NCI-H187 (cell line): ENCODE data around the gene ISOC2.
"Not testable (repeated sequence)": the region's sequence is repeated elsewhere in the genome, so short reads cannot be mapped to it uniquely, and the experiment has no call there.

Experiments
- DNase-seq, 2 experiments: peaks; one replicate each; lab custom pipeline; 2025; lab: John Stamatoyannopoulos, UW

Gene ISOC2, protein sequence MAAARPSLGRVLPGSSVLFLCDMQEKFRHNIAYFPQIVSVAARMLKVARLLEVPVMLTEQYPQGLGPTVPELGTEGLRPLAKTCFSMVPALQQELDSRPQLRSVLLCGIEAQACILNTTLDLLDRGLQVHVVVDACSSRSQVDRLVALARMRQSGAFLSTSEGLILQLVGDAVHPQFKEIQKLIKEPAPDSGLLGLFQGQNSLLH

GRCh38 chr19:55461259-55461973 is at the start of gene ISOC2:
Gene ISOC2, minus strand, starts transcription at chr19:55461642. Its CDS starts 5,156 bp downstream, at chr19:55456486.
- DNase-seq = peak; percentile 98 to 100

GRCh38 chr19:55508120-55508519 is 46.7 kb upstream of the ISOC2 start:
- DNase-seq = no peak

- no peak for DNase-seq
Observed at GRCh38 chr19:55504981-55505380, 43.5 kb upstream of the ISOC2 start.

GRCh38 chr19:55504252-55504603 is 42.8 kb upstream of the ISOC2 start:
- no peak for DNase-seq

- DNase-seq = peak; percentile 75 to 87
Observed at GRCh38 chr19:55503502-55504251, 42.2 kb upstream of the ISOC2 start.

DNA sequence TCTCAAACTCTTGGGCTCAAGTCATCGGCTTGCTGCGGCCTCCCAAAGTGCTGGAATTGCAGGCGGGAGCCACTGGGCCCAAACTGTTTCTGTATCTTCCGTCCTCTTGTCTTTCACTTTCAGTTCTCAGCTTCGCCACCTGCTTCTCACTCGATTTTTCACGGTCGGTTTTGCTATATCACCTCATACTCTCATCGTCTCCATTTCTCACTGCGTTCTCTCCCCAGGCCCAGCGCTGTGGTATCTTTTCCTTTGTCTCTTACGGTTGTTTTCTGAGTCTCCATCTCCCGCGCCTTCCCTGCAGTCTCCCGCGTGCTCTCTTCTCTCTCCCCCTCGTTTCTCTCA is 41.7 kb upstream of the ISOC2 start:
- no peak for DNase-seq

- DNase-seq = no peak
Observed at GRCh38 chr19:55502197-55502952, 40.9 kb upstream of the ISOC2 start.

DNA sequence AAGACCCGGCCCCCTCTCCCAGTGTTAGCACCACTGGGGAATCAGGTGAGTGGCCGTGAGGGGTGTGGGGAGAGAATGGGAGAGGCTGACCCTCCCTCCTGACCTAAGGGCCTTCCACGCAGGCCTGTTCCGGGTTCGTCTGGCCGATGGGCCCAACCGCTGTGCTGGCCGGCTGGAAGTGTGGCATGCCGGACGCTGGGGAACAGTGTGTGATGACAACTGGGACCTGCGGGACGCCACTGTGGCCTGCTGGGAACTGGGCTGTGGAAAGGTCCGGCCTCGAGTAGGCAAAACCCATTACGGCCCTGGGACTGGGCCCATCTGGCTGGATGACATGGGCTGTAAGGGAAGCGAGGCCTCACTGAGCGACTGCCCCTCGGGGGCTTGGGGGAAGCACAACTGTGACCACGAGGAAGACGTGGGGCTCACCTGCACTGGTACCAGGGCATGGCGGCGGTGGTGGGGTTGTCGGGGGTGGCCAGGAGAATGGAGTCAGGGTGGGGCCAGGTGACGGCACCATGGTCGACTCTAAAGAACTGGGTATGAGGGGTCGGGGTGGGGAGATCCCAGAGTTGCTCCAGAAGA is 39.0 kb upstream of the ISOC2 start:
- DNase-seq = no peak

GRCh38 chr19:55498246-55498840 is 36.9 kb upstream of the ISOC2 start:
- DNase-seq = no peak

DNA sequence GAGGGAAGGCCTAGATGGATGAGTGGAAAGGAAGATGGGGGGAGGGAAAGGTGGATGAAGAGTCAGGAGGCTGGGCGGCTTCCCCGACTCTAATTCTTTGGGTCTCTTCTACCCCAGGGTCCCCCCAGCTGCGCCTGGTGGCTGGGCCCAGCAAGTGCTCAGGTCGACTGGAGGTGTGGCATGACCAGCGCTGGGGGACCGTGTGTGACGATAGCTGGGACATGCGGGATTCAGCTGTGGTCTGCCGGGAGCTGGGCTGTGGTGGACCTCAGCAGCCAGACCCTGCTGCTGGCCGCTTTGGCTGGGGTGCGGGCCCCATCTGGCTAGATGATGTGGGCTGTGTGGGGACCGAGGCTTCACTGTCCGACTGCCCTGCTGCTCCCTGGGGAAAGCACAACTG is 36.3 kb upstream of the ISOC2 start:
- DNase-seq = no peak

- not testable (repeated sequence) for DNase-seq
Observed at GRCh38 chr19:55496820-55497219, 35.4 kb upstream of the ISOC2 start.

DNA sequence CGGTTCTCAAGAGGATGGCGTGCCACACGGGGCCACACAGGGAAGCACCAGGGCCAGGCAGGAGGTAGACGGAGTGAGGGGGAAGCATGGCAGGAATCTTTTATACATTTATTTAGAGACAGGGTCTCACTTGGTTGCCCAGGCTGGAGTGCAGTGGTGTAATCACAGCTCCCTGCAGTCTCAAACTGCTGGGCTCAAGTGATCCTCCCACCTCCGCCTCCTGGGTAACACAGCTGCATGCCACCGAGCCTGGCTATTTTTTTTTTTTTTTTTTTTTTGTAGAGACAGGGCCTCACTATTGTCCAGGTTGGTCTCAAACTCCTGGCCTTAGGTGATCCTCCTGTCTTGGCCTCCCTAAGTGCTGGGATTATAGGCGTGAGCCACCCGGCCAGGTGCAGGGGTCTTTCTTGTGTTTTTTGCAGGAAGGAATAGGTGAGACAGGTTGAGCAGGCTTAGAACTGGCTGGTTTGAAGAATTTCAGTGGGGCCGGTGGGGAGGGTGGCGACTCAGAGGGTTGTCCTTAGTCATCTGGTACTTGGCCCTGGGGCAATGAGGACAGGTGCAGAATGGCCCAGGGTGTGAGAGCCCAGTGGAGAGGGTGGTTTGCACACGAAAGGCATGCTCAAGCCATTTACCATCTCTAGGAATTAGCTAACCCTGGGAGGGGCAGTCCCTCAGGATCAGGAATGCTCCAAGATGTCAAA is 34.4 kb upstream of the ISOC2 start:
- no peak for DNase-seq

GRCh38 chr19:55494172-55494761 is 32.8 kb upstream of the ISOC2 start:
- no peak for DNase-seq

DNA sequence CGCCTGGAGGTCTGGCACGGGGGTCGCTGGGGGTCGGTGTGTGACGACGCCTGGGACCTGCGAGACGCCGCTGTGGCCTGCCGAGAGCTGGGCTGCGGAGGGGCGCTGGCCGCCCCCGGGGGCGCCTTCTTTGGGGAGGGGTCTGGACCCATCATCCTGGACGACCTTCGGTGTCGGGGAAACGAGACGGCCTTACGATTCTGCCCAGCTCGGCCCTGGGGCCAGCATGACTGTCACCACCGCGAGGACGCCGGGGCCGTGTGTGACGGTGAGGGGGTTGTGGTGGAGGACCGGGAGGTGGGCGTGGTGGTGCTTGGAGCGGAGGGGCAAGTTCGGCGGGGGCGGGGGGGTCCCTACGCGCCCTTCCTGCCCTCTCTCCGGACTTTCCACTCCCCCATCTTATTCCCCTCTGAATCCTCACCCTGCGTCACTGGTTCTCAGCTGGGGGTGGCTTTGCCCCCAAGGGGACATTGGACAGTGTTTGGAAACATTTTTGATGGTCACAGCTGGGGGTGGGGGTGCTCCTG is 32.3 kb upstream of the ISOC2 start:
- no peak for DNase-seq

- no peak for DNase-seq
Observed at GRCh38 chr19:55493052-55493644, 31.7 kb upstream of the ISOC2 start.

DNA sequence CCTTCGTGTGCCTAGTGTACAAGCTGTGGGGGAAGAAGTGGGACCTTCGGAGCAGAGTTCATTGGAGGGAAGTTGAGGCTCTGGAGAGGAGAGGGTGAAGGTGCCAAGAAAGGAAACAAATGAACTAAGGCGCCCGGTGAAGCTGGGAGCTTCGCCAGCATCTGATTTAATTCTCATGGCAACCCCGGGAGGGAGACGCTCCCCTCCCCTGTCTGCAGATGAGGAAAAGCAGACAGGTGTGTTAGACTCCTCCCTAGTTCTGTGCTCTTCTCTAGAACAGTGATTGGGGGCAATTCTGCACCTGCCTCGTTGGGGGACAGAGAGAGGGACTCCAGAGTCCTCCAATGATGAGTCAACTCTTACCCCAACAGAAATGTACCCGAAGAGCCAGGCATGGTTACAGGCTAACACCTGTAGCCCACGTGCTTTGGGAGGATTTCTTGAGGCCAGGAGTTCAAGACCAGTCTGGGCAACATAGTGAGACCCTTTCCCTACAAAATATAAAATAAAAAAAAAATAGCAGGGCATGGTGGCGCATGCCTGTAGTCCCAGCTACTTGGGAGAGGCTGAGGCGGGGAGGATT is 31.0 kb upstream of the ISOC2 start:
- no peak for DNase-seq

- DNase-seq = no peak
Observed at GRCh38 chr19:55491546-55492360, 30.3 kb upstream of the ISOC2 start.

GRCh38 chr19:55490478-55491432 is 29.3 kb upstream of the ISOC2 start:
- DNase-seq = no peak
